HG03378 (cell line): ENCODE data around the gene FSTL1.
A peak's percentile ranks its signal among the peaks of the same experiment; 100 is the strongest.

Source experiments
- ATAC-seq: cut with Tn5 transposase; IDR thresholded peaks from one replicate; pipeline ENCODE4 v1.9.1; 2021; ENCODE audit warnings: mild to moderate bottlenecking, moderate library complexity; ENCODE audit not compliant: unreplicated experiment

Gene FSTL1

GRCh38 chr3:120364101-120364500 is 86.7 kb downstream of the FSTL1 start:
- no peak for ATAC-seq

GRCh38 chr3:120357807-120358206 is 93.0 kb downstream of the FSTL1 start:
- ATAC-seq: no peak

- no peak for ATAC-seq
Measured at GRCh38 chr3:120355486-120355885, 95.3 kb downstream of the FSTL1 start.

- ATAC-seq: no peak
Measured at GRCh38 chr3:120353463-120353862, 97.3 kb downstream of the FSTL1 start.

- ATAC-seq: no peak
Measured at GRCh38 chr3:120352017-120352416, 98.8 kb downstream of the FSTL1 start.

GRCh38 chr3:120350401-120350941 is 100.3 kb downstream of the FSTL1 start:
- no peak for ATAC-seq

GRCh38 chr3:120349855-120350125 is 101.0 kb downstream of the FSTL1 start:
- no peak for ATAC-seq

- ATAC-seq: peak; percentile 68
Measured at GRCh38 chr3:120348991-120349854, 101.6 kb downstream of the FSTL1 start, which contains the start of gene LRRC58. Gene LRRC58, minus strand, starts transcription at chr3:120349354. Its CDS starts 111 bp downstream, at chr3:120349243.

- peak; percentile 44 for ATAC-seq
Measured at GRCh38 chr3:120348065-120348990, 102.5 kb downstream of the FSTL1 start.

GRCh38 chr3:120344349-120344748 is 106.4 kb downstream of the FSTL1 start:
- ATAC-seq: no peak
